HG03159 (cell line): ENCODE data around the gene IPO5.

Source experiments
- ATAC-seq: cut with Tn5 transposase; IDR thresholded peaks from one replicate; pipeline ENCODE4 v1.9.1; 2021; ENCODE audit warnings: mild to moderate bottlenecking, moderate library complexity; ENCODE audit not compliant: unreplicated experiment

The IPO5 gene

GRCh38 chr13:98054301-98054700 lies 100.8 kb downstream of the IPO5 start:
- no peak for ATAC-seq

DNA sequence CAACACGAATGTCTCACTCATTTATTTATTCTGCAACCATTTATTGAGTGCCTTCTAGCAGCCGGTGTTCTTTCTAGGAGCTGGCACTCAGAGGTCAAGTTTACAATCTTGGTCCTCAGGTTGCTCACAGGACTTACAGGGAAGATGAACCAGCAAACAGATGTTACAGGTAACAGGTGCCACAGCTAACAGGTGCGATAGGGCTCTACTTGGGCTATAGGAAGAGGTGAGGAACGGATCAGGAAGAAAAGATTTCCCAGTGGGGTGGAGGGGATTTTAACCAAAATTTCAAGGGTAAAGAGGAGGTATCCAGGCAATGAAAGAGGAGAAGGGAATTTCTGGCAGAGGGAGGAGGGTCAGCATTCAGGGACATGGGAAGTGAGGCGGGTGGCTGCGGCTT lies 102.1 kb downstream of the IPO5 start:
- no peak for ATAC-seq

DNA sequence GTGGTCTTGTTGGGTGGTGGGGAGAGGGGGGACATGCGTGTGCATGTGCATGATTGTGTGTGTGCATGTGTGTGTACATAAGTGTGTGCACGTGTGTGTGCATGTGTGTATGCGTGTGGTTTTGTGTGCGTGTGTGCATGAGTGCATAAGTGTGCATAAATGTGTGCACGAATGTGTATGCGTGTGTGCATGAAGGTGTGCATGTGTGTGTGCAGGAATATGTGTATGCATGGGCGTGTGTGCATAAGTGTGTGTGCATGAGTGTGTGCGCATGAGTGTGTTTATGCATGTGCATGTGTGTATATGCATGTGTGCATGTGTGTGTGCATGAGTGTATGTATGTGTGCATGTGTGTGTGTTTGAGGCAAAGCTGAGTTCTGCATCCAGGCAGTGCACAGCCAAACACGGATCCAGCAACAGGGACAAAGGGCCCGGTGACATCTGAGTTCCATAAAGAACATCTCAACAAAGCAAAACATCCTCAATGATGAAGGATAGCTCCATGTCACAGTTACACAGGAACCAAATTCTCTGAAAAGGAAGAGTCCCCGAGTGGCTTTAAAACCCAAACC lies 103.5 kb downstream of the IPO5 start:
- no peak for ATAC-seq

DNA sequence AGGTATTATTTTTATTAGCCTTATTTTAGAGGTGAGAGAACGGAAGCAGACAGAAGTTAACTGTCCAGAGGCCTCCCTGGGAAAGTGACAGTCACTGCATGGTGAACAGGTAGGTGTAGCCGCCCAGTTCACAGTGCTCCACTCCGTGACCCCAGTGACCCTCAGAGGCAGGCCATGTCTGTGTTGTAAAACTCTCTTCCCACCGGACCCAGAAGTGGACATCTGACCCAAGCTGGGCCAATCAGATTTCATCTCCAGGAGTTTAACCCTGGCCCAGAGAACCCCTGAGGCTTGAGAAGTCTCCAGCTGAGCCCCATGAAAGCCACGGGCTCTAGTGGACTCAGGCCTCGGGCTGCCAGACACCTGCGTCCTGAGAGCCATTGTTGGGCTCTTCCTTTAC lies 105.8 kb downstream of the IPO5 start:
- no peak for ATAC-seq

GRCh38 chr13:98060282-98060681 lies 106.8 kb downstream of the IPO5 start:
- no peak for ATAC-seq

DNA sequence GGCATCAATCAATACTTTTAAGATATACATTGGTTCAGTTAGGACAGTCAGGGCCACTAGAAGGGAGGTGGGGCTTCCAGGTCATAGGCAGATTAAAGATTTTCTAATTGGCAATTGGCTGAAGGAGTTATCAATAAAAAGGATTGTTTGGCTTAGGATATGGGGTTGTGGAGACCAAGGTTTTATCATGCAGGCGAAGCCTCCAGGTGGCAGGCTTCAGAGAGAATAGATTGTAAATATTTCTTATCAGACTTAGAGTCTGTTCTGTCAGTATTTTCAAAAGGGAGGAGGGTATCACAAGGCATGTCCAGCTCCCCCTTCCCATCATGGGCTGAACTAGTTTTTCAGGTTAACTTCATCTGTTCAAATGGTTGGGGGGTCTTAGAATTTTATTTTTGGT lies 112.0 kb downstream of the IPO5 start:
- no peak for ATAC-seq

DNA sequence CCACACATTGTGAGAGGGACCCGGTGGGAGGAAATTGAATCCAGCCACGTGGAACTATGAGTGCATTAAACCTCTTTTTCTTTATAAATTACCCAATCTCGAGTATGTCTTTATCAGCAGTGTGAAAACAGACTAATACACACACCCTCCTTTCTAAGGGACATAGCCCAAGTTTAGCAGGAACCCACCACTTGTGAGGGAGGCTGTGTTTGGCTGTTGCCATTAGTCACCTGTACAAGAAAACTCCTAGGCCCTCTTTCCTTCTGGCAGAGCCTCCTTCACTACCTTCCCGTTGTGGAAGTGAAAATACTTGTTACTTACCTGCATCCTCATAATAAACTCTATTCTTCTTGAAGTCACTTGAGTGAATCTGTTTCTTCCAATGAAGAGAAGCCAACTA lies 113.2 kb downstream of the IPO5 start:
- ATAC-seq = no peak

GRCh38 chr13:98068521-98068920 lies 115.0 kb downstream of the IPO5 start:
- no peak for ATAC-seq

DNA sequence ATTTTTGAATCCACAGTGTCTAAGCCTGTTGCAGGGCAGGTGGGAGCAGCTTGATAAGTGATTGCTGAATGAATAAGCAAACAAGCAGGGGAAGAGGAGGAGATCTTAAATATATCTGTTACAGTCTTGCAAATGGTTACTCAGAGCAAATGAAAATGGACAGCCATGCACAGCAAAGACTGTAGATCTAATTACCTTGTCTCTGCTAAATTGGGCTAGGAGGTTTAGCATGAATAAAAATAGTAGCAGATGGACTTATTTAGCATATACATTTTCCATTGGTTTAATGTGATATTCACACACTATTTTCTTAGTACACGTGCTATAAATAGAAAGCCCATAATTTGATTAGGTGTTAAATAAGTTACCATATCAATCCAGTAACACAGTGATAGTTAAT lies 116.5 kb downstream of the IPO5 start:
- no peak for ATAC-seq

DNA sequence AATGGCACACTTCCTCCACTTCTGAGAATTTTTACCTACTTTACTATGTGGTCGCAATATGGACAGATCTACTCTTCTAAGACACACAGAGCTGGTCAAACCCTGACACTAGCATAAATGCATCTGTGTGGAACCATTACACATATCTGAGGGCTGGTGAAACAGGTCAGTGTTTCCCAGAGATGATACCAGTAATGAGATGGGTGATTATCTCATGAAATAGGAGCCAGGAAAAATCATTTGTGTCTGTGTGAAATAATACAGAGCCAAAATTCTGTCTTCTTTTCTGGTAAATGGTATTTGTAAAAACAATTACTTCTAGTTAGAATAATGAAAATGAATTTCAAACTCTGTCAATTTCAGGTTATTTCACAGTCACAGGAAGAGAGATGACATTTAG lies 117.8 kb downstream of the IPO5 start:
- no peak for ATAC-seq

GRCh38 chr13:98072476-98072875 lies 119.0 kb downstream of the IPO5 start:
- ATAC-seq = no peak
